Measurements from ENCODE around the gene EMC9.

Gene EMC9

GRCh38 chr14:24089890-24090289 is 51.5 kb downstream of the EMC9 start:
- no peak for DNase-seq (ENCODE audit: low read depth in 2 of 2)

Data from stimulated activated CD8-positive, alpha-beta memory T cell treated with anti-CD3 and anti-CD28 coated beads, Interleukin-7, amount 100 ng/mL, for 4 hours (primary cell).